HuH-7.5 (cell line): Measurements from ENCODE around the gene ELMOD3.
"Not testable (repeated sequence)": the region's sequence is repeated elsewhere in the genome, so short reads cannot be mapped to it uniquely, and the experiment has no call there.

Source experiments
- DNase-seq: peaks from one replicate; pipeline ENCODE4 v3.0.0; 2011; ENCODE audit warnings: low spot score

ELMOD3 gene

GRCh38 chr2:85376291-85377065 is 21.9 kb downstream of the ELMOD3 start:
- no peak for DNase-seq

- DNase-seq, result no peak
Measured at GRCh38 chr2:85377083-85377482, 22.5 kb downstream of the ELMOD3 start.

GRCh38 chr2:85378257-85378656 is 23.7 kb downstream of the ELMOD3 start:
- DNase-seq, result no peak

DNA sequence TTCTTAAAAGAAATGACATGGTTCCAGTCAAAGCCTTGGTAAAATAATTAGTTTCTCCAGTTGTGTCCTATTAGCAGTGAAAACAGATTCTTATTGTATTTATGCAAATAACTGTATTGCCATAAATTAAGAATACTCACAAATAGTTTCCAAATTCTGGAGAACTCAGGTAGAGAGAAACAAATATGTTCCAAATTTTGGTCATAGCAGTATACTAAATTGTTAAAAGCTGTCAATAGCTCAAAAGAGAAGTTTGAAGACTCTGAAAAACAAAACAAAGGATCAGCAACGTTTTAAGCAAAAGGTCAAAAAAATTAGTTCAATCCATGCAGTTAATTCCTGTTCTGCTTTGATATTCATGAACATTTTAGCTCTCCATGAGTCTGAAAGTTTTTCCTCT is 25.5 kb downstream of the ELMOD3 start:
- DNase-seq, result no peak

- DNase-seq, result not testable (repeated sequence)
Measured at GRCh38 chr2:85383151-85383550, 28.6 kb downstream of the ELMOD3 start.

DNA sequence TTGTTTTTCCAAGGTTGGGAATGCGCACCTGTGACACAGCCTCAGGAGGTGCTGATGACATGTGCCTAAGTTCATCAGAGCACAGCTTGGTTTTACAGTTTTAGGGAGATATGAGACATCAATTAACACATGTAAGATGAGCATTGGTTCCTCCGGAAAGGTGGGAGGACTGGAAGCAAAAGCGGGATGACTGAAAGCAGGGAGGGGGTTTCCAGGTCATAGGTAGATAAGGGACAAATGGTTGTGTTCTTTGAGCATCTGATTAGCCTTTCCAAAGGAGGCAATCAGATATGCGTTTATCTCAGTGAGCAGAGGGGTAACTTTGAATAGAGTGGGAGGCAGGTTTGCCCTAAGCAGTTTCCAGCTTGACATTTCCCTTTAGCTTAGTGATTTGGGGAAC is 29.3 kb downstream of the ELMOD3 start:
- no peak for DNase-seq

DNA sequence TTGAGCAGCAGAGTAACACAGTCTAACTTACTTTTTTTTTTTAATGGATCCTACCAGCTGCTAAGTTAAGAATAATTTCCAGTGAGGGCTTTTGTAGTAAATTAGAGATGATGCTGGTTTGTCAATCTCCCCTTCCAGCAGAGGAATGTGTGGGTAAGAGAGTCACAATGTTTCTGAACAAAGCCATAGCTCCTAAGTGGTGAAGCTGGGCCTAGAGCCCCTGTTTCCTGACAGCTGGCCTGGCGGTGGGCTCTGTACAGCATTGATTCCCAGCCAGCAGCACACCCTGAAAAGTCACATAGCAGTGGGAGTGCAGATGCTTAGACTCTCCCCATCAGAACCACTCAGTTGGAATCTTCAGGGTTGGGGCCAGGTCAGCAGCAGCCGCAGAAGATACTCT is 31.2 kb downstream of the ELMOD3 start:
- no peak for DNase-seq

DNA sequence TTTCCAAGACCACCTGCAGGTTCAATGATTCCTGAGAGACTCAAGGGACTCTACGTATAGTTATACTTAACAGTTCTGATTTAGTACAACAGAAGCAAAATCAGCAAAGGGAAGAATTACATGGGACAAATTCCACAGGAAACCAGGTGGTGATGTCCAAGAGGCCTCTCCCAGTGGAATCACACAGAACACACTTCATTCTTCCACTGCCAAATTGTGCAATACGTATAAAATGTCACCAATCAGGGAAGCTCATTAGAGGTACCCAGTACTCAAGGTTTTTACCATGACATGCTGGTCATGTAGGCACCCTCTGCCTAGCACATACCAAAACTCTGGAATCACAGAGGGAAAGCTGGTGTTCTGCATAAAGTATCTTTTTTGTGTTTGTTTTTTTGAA is 33.2 kb downstream of the ELMOD3 start:
- DNase-seq, result no peak

GRCh38 chr2:85388878-85389538 is 34.4 kb downstream of the ELMOD3 start:
- DNase-seq, result no peak

- DNase-seq, result peak; percentile 62
Measured at GRCh38 chr2:85390941-85391669, 36.5 kb downstream of the ELMOD3 start.

DNA sequence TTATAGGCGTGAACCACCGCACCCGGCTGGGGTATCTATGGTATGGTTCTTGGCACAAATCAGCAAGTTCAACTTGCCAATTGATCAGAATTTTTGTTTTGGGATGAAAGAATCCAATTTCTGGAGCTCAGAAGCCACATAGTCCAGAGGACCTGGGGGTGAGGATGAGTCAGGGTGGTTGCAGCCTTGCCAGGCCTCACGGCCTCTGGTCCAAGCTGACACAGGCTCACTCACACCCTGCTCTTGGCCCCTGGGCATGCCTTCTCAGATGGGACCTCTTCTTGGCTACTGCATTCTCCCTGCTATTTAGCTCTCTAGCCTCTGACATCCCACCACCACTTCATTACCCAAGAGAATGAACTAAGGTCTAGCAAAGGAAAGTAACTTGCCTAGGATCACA is 39.3 kb downstream of the ELMOD3 start:
- no peak for DNase-seq

GRCh38 chr2:85394261-85394681 is 39.7 kb downstream of the ELMOD3 start:
- DNase-seq, result no peak

DNA sequence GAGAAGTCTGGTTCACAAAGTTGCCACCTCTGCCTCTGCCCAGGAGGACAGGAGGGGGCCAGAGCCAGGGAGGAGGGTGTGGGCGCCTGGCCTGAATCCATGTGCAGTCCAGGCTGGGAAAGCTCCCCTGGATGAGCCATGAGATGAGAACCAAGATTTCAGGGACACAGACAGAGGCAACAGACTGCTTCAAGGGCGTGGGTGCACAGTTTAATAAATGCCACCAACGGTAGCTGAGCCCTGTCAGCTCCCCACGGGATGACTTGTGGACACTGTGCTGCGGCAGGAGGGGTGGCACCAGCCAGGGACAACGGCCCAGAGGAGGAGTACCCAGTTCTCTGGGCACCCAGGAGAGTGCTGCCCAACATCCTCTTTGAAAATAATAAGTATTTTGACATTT is 40.4 kb downstream of the ELMOD3 start:
- DNase-seq, result no peak

DNA sequence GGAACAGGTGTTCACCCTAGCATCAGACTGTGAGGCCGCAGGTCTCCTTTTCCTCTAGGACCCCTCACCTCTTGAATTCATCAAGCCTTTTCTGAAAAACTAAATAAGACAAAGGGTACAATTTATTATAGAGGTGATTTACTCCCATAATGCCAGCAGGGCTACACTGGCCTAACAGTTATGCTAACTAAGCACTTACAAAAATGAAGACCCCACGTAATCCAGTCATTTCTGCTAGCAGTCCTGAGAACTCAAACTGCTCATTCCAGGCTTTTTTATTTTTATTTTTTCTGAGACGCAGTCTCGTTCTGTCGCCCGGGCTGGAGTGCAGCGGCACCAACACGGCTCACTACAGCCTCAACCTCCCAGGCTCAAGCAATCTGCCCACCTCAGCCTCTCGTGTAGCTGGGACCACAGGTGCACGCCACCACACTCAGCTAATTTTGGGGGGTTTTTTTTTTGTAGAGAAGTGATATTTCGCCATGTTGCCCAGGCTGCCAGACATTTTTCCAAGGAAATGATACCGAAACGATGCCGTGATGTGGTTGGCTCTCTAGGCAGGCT is 41.4 kb downstream of the ELMOD3 start:
- no peak for DNase-seq

- no peak for DNase-seq
Measured at GRCh38 chr2:85396531-85397470, 42.2 kb downstream of the ELMOD3 start.

GRCh38 chr2:85397925-85398331 is 43.4 kb downstream of the ELMOD3 start:
- no peak for DNase-seq

- no peak for DNase-seq
Measured at GRCh38 chr2:85398426-85399182, 44.0 kb downstream of the ELMOD3 start.

DNA sequence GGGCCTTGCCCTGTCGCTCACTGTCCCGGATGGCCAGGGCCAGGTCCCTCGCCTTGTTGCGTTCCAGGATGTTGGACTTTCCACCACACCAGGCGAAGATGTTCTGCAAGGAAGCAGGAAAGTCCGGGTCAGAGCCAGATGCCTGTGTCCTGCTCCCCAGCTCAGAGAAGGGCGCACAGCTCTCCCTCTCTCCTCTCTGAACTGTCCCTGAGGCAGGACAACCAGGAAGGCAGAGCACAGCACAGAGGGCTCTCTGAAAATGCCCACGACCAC is 44.5 kb downstream of the ELMOD3 start:
- DNase-seq, result no peak

GRCh38 chr2:85400023-85400422 is 45.5 kb downstream of the ELMOD3 start:
- no peak for DNase-seq

DNA sequence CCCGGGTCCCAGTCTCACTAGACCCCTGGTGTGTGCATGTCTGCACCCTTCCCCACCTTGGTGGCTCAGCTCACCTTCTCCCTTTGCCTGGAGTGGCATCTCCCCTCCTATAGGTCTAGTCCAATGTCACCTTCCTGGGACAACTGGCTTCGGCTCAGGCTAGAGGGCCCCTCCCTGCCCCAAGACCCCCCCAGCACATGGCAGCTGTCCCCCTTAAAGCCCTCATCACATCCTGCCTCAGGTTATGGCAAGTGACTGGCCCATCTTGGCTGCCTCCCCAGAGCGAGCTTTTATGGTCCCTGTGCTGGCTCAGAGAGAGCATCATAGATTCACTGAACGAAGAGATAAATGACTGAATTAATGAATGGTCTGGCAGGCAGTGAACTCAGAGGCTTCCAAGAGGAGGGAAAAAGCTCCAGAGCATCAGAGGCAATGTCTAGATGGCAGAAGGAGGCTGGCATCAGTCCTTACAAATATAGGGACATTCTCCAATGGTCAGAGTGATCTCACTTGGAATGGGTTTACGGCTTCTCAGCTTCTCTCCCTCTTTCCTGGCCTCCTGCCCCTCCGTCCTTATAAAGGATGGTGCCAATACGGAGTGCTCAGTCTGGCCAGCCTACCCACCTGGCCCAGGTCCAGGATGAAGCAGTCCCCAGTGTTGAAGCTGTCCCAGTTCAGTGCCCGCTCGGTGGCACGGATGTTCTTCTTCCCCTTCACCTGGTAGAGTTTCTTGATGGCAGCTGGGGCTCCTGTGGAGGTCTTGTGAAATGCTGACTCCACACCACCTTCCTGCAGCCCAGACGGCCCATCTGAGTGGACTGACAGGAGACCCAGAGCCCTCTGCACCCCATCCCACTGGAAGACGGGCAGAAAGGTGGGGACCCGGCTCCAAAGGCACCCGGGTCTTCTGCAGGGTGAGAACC is 46.2 kb downstream of the ELMOD3 start:
- DNase-seq, result no peak
